Panc1 (cell line): Measurements from ENCODE around the gene FAM174A. TPM values are rescaled to one million over a fixed set of nuclear protein-coding genes. Genes with fewer than 3 reads are reported as not detected.

Experiments used
- ATAC-seq: fragments of 200-7000 bp; cut with Tn5 transposase; 2 replicates; pipeline ENCODE4 v1.9.1; 2020; ENCODE audit warnings: mild to moderate bottlenecking, moderate library complexity
- BruUV-seq: library from RNA; stranded (reverse); fragments of 400-500 nt; replicated peaks from 2 replicates; lab custom pipeline; 2021; lab: Mats Ljungman, UMichigan
- CTCF ChIA-PET: fragments of 300-600 bp; sonication (Branson Sonifier 250); formaldehyde crosslinking; loops from one replicate; lab custom pipeline; 2022; ENCODE audit warnings: antibody characterized with exemption; lab: Charles Lee
- POLR2A ChIA-PET: fragments of 300-600 bp; sonication (Branson Sonifier 250); formaldehyde crosslinking; loops from one replicate; lab custom pipeline; 2022; ENCODE audit warnings: antibody characterized with exemption; lab: Charles Lee
- DNase-seq: peaks from one replicate; pipeline ENCODE4 v3.0.0-alpha.2; 2010; ENCODE audit warnings: low read depth, low spot score
- H3K27ac ChIP-seq: 2 replicates; pipeline ENCODE4 v1.5.1; 2011; ENCODE audit warnings: mild to moderate bottlenecking, low read length, inconsistent platforms
- H3K27me3 ChIP-seq: fragments of 200-500 bp; sonication (Bioruptor generic); 2 replicates; pipeline ENCODE4 v1.6.0; 2014; ENCODE audit warnings: low read length, inconsistent platforms; ENCODE audit not compliant: control insufficient read depth, insufficient read depth
- H3K36me3 ChIP-seq: fragments of 200-500 bp; sonication (Bioruptor generic); 2 replicates; pipeline ENCODE4 v1.5.1; 2014; ENCODE audit warnings: inconsistent platforms, mild to moderate bottlenecking, low read length, moderate library complexity; ENCODE audit not compliant: control insufficient read depth, insufficient read depth
- H3K4me1 ChIP-seq: 2 replicates; pipeline ENCODE4 v1.5.1; 2011; ENCODE audit warnings: inconsistent platforms, mild to moderate bottlenecking, low read length, moderate library complexity; ENCODE audit not compliant: control insufficient read depth, insufficient read depth
- H3K4me3 ChIP-seq, 2 experiments: 2 replicates each; pipeline ENCODE4 v1.5.1; 2011 to 2012; ENCODE audit warnings: low read depth in 2 of 2, low read length in 2 of 2, mild to moderate bottlenecking in 2 of 2, inconsistent platforms in 1 of 2, moderate library complexity in 1 of 2
- H3K9me3 ChIP-seq: fragments of 200-500 bp; sonication (Bioruptor generic); 2 replicates; pipeline ENCODE4 v1.5.1; 2014; ENCODE audit warnings: low read depth, mild to moderate bottlenecking, inconsistent platforms, low read length, moderate library complexity; ENCODE audit not compliant: control insufficient read depth, insufficient read depth
- POLR2AphosphoS5 ChIP-seq: IDR thresholded peaks from 2 replicates; pipeline ENCODE4 v1.6.1; 2012; ENCODE audit warnings: mild to moderate bottlenecking, low read depth, low read length, moderate library complexity
- SIN3A ChIP-seq: IDR thresholded peaks from 2 replicates; pipeline ENCODE4 v1.6.1; 2012; ENCODE audit warnings: low read depth, mild to moderate bottlenecking, low read length, moderate library complexity, borderline replicate concordance; ENCODE audit not compliant: insufficient read depth
- TCF7L2 ChIP-seq: IDR thresholded peaks from 2 replicates; pipeline ENCODE4 v1.6.1; 2011; ENCODE audit warnings: mild to moderate bottlenecking, low read depth, low read length, inconsistent platforms
- in situ Hi-C: cut with HindIII; loops from 2 replicates; pipeline ENCODE4 v1.10.0; 2016; ENCODE audit warnings: low sequenced_read_pairs, low pct_unique_long_range_greater_than_20kb
- intact Hi-C: fragments of 100-400 bp; cut with micrococcal nuclease; formaldehyde crosslinking; loops from one replicate; pipeline ENCODE4 v1.10.0; 2022; ENCODE audit not compliant: unreplicated experiment
- total RNA-seq: library from RNA; stranded (reverse); gene quantifications from one replicate; pipeline ENCODE4 v1.2.1, GENCODE V29; 2021; ENCODE audit not compliant: unreplicated experiment
- TF ChIP-seq, protein P1 (sequence below), 2 experiments: IDR thresholded peaks; 2 replicates each; pipeline ENCODE4 v1.6.1; 2011 to 2012; ENCODE audit warnings: low read depth in 2 of 2, control low read depth in 1 of 2, low read length in 1 of 2, mild to moderate bottlenecking in 1 of 2, moderate library complexity in 1 of 2; ENCODE audit not compliant: insufficient read depth in 1 of 2
- TF ChIP-seq, protein P2 (sequence below): fragments of 450-650 bp; IDR thresholded peaks from 2 replicates; pipeline ENCODE4 v1.5.1; 2017; ENCODE audit warnings: mild to moderate bottlenecking

Gene FAM174A
- total RNA-seq, 1 experiment from 2014 or later: 11.0 TPM

DNA sequence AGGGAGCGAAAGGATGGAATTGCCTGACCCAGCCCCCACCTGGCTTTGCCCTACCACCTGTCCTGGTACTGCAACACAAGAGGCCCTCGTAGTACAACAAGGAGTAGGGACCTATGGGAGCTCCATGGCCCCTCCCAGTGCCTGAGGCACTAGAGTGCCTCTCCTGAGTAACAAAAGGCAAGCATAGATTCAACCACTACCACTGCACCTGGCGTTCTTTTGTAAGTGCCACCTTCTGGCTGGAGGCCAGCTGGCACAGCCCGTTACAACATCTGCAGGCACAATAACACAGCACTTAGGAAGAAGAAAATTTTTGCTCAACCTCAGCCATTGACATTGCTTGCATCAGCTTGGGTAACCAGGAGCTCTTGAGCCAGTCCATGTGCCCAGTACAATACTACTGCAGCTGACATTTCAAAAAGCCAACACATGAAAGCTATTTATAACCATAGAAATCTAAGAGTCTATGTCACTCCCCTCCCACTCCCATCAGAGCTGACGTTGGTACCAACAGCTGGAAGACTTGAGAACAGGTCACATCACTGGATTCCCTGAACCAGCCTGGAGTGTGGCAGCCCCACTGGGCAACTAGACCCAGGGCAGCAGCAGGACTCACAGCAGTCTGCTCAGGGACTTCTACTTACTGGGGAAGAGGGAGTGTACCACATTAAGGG is 17.7 kb upstream of the FAM174A start:
- H3K4me1 ChIP-seq: no peaks in the 10 kb centered on the region
- H3K27ac ChIP-seq: no peak overlapping the region
- in situ Hi-C loops: no loop called here
- ChIA-PET POLR2A (no interaction called here), CTCF (no interaction called here)
- no peaks in the 10 kb centered on the region for H3K27me3 ChIP-seq
- H3K4me3 ChIP-seq: no peak overlapping the region
- TF ChIP-seq POLR2AphosphoS5: no peak
- TF ChIP-seq TCF7L2: no peak
- ATAC-seq: no peak
- intact Hi-C loops: no loop called here
- no peak for DNase-seq
- no TSS peak for BruUV-seq
- H3K9me3 ChIP-seq: no peaks in the 10 kb centered on the region
- H3K36me3 ChIP-seq: no peaks in the 10 kb centered on the region

DNA sequence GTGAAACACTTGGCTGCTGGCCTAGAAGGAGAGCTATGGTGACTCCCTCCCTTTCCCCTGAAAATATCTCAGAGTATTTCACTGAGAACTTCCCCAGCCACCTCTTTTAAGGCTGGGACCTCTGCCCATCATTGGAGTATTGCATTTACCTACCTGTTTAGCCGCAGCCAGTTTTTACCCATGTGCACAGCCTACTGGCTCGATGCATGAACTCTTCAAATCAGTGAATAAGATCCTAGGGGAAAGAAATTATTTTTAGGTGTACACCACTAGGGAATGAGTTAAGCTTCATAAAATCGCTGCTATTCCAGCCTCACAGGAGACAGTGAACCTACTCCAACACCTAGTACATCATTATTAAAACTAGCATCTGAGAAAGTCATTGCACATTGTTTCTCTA is 16.8 kb upstream of the FAM174A start:
- Histone ChIP-seq H3K9me3 (no peaks in the 10 kb centered on the region), H3K27me3 (no peaks in the 10 kb centered on the region), H3K36me3 (no peaks in the 10 kb centered on the region), H3K27ac (no peak overlapping the region), H3K4me1 (no peaks in the 10 kb centered on the region), H3K4me3 (no peak overlapping the region)
- POLR2A ChIA-PET: no interaction called here
- no peak for DNase-seq
- intact Hi-C loops (no loop called here), in situ Hi-C loops (no loop called here)
- ATAC-seq: no peak
- CTCF ChIA-PET: no interaction called here
- TF ChIP-seq, protein P1, sequence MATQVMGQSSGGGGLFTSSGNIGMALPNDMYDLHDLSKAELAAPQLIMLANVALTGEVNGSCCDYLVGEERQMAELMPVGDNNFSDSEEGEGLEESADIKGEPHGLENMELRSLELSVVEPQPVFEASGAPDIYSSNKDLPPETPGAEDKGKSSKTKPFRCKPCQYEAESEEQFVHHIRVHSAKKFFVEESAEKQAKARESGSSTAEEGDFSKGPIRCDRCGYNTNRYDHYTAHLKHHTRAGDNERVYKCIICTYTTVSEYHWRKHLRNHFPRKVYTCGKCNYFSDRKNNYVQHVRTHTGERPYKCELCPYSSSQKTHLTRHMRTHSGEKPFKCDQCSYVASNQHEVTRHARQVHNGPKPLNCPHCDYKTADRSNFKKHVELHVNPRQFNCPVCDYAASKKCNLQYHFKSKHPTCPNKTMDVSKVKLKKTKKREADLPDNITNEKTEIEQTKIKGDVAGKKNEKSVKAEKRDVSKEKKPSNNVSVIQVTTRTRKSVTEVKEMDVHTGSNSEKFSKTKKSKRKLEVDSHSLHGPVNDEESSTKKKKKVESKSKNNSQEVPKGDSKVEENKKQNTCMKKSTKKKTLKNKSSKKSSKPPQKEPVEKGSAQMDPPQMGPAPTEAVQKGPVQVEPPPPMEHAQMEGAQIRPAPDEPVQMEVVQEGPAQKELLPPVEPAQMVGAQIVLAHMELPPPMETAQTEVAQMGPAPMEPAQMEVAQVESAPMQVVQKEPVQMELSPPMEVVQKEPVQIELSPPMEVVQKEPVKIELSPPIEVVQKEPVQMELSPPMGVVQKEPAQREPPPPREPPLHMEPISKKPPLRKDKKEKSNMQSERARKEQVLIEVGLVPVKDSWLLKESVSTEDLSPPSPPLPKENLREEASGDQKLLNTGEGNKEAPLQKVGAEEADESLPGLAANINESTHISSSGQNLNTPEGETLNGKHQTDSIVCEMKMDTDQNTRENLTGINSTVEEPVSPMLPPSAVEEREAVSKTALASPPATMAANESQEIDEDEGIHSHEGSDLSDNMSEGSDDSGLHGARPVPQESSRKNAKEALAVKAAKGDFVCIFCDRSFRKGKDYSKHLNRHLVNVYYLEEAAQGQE (IDR thresholded peaks at IDR 0.05; ENCODE audit: insufficient read depth in 1 of 2, low read depth in 2 of 2, low read length in 1 of 2): no peak
- TF ChIP-seq POLR2AphosphoS5: no peak
- no peak for TF ChIP-seq TCF7L2
- no peak for TF ChIP-seq SIN3A
- TF ChIP-seq, protein P2, sequence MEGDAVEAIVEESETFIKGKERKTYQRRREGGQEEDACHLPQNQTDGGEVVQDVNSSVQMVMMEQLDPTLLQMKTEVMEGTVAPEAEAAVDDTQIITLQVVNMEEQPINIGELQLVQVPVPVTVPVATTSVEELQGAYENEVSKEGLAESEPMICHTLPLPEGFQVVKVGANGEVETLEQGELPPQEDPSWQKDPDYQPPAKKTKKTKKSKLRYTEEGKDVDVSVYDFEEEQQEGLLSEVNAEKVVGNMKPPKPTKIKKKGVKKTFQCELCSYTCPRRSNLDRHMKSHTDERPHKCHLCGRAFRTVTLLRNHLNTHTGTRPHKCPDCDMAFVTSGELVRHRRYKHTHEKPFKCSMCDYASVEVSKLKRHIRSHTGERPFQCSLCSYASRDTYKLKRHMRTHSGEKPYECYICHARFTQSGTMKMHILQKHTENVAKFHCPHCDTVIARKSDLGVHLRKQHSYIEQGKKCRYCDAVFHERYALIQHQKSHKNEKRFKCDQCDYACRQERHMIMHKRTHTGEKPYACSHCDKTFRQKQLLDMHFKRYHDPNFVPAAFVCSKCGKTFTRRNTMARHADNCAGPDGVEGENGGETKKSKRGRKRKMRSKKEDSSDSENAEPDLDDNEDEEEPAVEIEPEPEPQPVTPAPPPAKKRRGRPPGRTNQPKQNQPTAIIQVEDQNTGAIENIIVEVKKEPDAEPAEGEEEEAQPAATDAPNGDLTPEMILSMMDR: no peak
- BruUV-seq: no TSS peak

DNA sequence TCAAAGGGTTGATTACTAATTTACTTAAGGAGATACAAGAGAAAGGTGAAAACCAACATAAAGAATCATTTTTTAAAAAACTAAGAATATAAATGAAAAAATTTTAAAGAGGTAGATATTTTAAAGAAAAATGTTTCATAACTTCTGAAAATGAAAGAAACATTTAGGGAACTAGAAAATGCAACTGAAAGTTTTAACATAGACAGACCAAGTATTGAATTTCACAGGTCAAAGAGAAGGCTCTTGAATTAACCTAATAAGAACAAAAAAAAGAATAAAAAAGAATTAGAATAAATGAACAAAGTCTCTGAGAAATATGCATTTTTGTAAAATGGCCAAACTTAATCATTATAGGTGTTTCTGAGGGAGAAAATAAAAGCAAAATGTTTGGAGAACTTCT is 16.1 kb upstream of the FAM174A start:
- Histone ChIP-seq H3K27ac (no peak overlapping the region), H3K27me3 (no peaks in the 10 kb centered on the region), H3K4me3 (no peak overlapping the region), H3K9me3 (no peaks in the 10 kb centered on the region), H3K4me1 (no peaks in the 10 kb centered on the region), H3K36me3 (no peaks in the 10 kb centered on the region)
- intact Hi-C loops (no loop called here), in situ Hi-C loops (no loop called here)
- POLR2A ChIA-PET: no interaction called here
- DNase-seq (no peak), ATAC-seq (no peak)
- no TSS peak for BruUV-seq
- TF ChIP-seq SIN3A (no peak), POLR2AphosphoS5 (no peak), TCF7L2 (no peak)
- TF ChIP-seq, protein P1 (IDR thresholded peaks at IDR 0.05; ENCODE audit: insufficient read depth in 1 of 2, low read depth in 2 of 2, low read length in 1 of 2): no peak
- TF ChIP-seq, protein P2: no peak
- CTCF ChIA-PET: no interaction called here
